ENCODE measurements around the gene OLA1. TPM values are rescaled to one million over a fixed set of nuclear protein-coding genes. Genes with fewer than 3 reads are reported as not detected.

OLA1 gene
- total and polyA plus RNA-seq, 9 of the 15 experiments (the other 6 are each of a cell fraction or from before 2014, with no cell fraction given): 208 to 353 (median 225) TPM

- H3K9ac ChIP-seq (ENCODE audit: insufficient read depth in 1 of 2, low read depth in 2 of 2, low read length in 2 of 2): no peak overlapping the region
- H3K4me1 ChIP-seq (replicated peaks in 1 of 2; ENCODE audit: control insufficient read depth in 2 of 2, insufficient read depth in 2 of 2, low read length in 2 of 2): peaks cover 0 to 9% of the 10 kb centered on the region in 2 experiments; a peak in 2 of 5 replicates
- 73% methylated on average over 1 of the region's 1 CpG for WGBS (ENCODE audit: insufficient coverage, low coverage, missing lambda C conversion rate)
- H3K4me2 ChIP-seq (ENCODE audit: insufficient read depth, low read length): no peak overlapping the region
- no peak overlapping the region for H3K27ac ChIP-seq (ENCODE audit: extremely low read depth, low read depth, low read length)
- ATAC-seq: no peak
- FAIRE-seq: no peak
- H3K27me3 ChIP-seq (ENCODE audit: control insufficient read depth in 2 of 2, insufficient read depth in 2 of 2, low read length in 2 of 2): no peaks in the 10 kb centered on the region
- H3K79me2 ChIP-seq (ENCODE audit: control insufficient read depth, insufficient read depth, low read length): peaks cover 78% of the 10 kb centered on the region
- no peak overlapping the region for H3K4me3 ChIP-seq
- in situ Hi-C loops (cut with MboI): no loop called here
- DNase-seq (ENCODE audit: extremely low read depth in 1 of 4, low spot score in 3 of 4): no peak
- H3K9me3 ChIP-seq (replicated peaks; ENCODE audit: control insufficient read depth, insufficient read depth, low read depth, low read length): no peaks in the 10 kb centered on the region
- H4K20me1 ChIP-seq (replicated peaks; ENCODE audit: control insufficient read depth, insufficient read depth, low read length): peaks cover 7% of the 10 kb centered on the region
- no peak overlapping the region for H2AFZ ChIP-seq (ENCODE audit: low read depth, low read length)
- intact Hi-C loops (cut with micrococcal nuclease): no loop called here
- H3K36me3 ChIP-seq (ENCODE audit: control insufficient read depth, insufficient read depth, low read length): peaks cover 29% of the 10 kb centered on the region
- POLR2A ChIA-PET: interaction anchor here (0.6 to 1.1 kb wide), 2 partner anchors 10 to 29 kb away, joined by 3 read pairs; no protein-coding TSS in a partner anchor
- no TSS peak for BruUV-seq (replicated peaks)
- no peaks in the 10 kb centered on the region for H3K9me1 ChIP-seq (ENCODE audit: control insufficient read depth, insufficient read depth, low read length)
- CTCF ChIA-PET (ENCODE audit: low intra/inter-chr PET ratio): interaction anchor here (2.1 kb wide), 1 partner anchor 158 kb away, joined by 6 read pairs; no protein-coding TSS in a partner anchor
- no peak for TF ChIP-seq HMG20A (CRISPR knock-in tag; conservative IDR thresholded peaks at IDR 0.05)
- TF ChIP-seq E4F1 (CRISPR knock-in tag; IDR thresholded peaks at IDR 0.05; ENCODE audit: borderline replicate concordance): no peak
- TF ChIP-seq SNRNP70 (optimal IDR thresholded peaks at IDR 0.05; ENCODE audit: low read depth, low read length): no peak
- TF ChIP-seq KLF16 (IDR thresholded peaks at IDR 0.05): no peak
- TF ChIP-seq ZNF41 (CRISPR knock-in tag; conservative IDR thresholded peaks at IDR 0.05): no peak
- no peak for TF ChIP-seq SP2 (IDR thresholded peaks at IDR 0.05; ENCODE audit: extremely low read depth, low read depth, low read length, poor library complexity, severe bottlenecking)
- no peak for TF ChIP-seq GATAD2A (IDR thresholded peaks at IDR 0.05)
- no peak for TF ChIP-seq NEUROD1 (IDR thresholded peaks at IDR 0.05; ENCODE audit: borderline replicate concordance, low read depth, low read length, partially characterized antibody)
- no peak for TF ChIP-seq GATA2 (CRISPR knock-in tag; IDR thresholded peaks at IDR 0.05)
- TF ChIP-seq, protein P1, sequence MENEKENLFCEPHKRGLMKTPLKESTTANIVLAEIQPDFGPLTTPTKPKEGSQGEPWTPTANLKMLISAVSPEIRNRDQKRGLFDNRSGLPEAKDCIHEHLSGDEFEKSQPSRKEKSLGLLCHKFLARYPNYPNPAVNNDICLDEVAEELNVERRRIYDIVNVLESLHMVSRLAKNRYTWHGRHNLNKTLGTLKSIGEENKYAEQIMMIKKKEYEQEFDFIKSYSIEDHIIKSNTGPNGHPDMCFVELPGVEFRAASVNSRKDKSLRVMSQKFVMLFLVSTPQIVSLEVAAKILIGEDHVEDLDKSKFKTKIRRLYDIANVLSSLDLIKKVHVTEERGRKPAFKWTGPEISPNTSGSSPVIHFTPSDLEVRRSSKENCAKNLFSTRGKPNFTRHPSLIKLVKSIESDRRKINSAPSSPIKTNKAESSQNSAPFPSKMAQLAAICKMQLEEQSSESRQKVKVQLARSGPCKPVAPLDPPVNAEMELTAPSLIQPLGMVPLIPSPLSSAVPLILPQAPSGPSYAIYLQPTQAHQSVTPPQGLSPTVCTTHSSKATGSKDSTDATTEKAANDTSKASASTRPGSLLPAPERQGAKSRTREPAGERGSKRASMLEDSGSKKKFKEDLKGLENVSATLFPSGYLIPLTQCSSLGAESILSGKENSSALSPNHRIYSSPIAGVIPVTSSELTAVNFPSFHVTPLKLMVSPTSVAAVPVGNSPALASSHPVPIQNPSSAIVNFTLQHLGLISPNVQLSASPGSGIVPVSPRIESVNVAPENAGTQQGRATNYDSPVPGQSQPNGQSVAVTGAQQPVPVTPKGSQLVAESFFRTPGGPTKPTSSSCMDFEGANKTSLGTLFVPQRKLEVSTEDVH (IDR thresholded peaks at IDR 0.05; ENCODE audit: low read depth, partially characterized antibody): no peak
- no peak for TF ChIP-seq ESRRB (CRISPR knock-in tag; IDR thresholded peaks at IDR 0.05; ENCODE audit: borderline replicate concordance)
- TF ChIP-seq ZSCAN32 (CRISPR knock-in tag; IDR thresholded peaks at IDR 0.05): no peak
- TF ChIP-seq, protein P2, sequence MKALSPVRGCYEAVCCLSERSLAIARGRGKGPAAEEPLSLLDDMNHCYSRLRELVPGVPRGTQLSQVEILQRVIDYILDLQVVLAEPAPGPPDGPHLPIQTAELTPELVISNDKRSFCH (CRISPR knock-in tag; IDR thresholded peaks at IDR 0.05): no peak
- TF ChIP-seq, protein P2 (tag; IDR thresholded peaks at IDR 0.05): no peak
- TF ChIP-seq HMGXB4 (CRISPR knock-in tag; IDR thresholded peaks at IDR 0.05): no peak
Observed at GRCh38 chr2:174183076-174183475, 65.3 kb downstream of the OLA1 start.

Data from K562 (cell line).